Brain microvascular endothelial cell (primary cell): Measurements from ENCODE around the gene RAP1GAP.

ENCODE experiments used
- DNase-seq: peaks from one replicate; pipeline ENCODE4 v3.0.0-alpha.2; 2020
- H3K27ac ChIP-seq: fragments of 250-450 bp; sonication (Bioruptor Pico); 2 replicates; pipeline ENCODE4 v1.5.1; 2020; ENCODE audit warnings: mild to moderate bottlenecking, moderate library complexity
- H3K27me3 ChIP-seq: fragments of 250-450 bp; sonication (Bioruptor Pico); replicated peaks from 2 replicates; pipeline ENCODE4 v1.5.1; 2020; ENCODE audit warnings: mild to moderate bottlenecking
- H3K36me3 ChIP-seq: fragments of 250-450 bp; sonication (Bioruptor Pico); replicated peaks from 2 replicates; pipeline ENCODE4 v1.5.1; 2020; ENCODE audit warnings: mild to moderate bottlenecking
- H3K4me3 ChIP-seq: 2 replicates; pipeline ENCODE4 v1.5.1; 2011; ENCODE audit warnings: low read depth, mild to moderate bottlenecking, control low read depth, low read length, moderate library complexity
- in situ Hi-C: cut with HindIII; loops from 2 replicates; pipeline ENCODE4 v1.10.0; 2017; ENCODE audit warnings: low sequenced_read_pairs, low pct_ligation_motif_present
- TF ChIP-seq, protein P1 (sequence below): IDR thresholded peaks from 2 replicates; pipeline ENCODE4 v1.5.1; 2011; ENCODE audit warnings: low read depth, mild to moderate bottlenecking, moderate library complexity, low read length, control low read depth, inconsistent platforms; ENCODE audit errors: missing control alignments

RAP1GAP gene

DNA sequence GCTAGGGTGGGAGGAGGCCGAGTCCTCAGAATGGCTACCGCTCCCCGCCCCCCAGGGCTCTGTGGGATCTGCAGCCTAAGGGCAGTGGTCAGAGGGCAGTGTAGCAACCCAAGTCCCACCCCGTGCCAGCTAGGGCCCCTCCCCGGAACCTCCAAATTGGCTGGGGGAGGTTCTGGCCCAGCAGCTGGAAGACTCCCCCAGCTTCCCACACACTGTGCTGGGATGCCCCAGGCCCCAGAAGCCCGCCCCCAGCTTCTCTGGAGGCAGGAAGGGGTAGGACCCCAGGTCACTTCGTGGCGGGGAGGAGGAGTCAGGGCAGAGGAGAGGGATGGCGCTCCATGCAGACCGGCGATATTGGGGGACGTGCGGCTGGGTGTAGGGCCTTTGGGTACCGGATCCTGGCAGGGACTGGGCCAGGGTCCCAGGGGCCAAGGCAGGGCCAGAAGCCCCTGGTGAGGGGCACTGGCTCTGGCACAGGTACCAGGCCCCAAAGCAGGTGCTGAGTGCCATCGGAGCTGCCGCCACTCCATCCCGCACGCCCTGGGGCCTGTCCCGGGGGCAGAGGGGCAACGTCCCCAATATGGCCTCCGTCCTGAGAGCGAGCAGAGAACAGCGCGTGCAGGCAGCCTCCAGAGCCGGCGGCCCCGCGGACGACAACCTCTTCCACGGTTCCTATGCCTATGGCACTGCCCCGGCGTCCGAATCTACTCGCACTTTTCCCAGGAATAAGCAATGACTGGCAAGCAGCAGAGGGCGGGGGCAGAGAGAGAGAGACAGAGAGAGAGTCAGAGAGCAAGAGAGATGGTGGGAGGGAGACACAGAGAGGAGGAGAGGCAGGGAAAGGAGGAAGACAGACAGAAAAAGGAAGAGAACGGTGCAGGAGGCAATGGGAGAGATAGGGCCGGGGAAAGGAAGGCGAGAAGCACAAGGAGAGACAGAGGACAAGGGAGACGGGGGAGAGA is 65.7 kb downstream of the RAP1GAP start:
- TF ChIP-seq, protein P1, sequence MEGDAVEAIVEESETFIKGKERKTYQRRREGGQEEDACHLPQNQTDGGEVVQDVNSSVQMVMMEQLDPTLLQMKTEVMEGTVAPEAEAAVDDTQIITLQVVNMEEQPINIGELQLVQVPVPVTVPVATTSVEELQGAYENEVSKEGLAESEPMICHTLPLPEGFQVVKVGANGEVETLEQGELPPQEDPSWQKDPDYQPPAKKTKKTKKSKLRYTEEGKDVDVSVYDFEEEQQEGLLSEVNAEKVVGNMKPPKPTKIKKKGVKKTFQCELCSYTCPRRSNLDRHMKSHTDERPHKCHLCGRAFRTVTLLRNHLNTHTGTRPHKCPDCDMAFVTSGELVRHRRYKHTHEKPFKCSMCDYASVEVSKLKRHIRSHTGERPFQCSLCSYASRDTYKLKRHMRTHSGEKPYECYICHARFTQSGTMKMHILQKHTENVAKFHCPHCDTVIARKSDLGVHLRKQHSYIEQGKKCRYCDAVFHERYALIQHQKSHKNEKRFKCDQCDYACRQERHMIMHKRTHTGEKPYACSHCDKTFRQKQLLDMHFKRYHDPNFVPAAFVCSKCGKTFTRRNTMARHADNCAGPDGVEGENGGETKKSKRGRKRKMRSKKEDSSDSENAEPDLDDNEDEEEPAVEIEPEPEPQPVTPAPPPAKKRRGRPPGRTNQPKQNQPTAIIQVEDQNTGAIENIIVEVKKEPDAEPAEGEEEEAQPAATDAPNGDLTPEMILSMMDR, result no peak

DNA sequence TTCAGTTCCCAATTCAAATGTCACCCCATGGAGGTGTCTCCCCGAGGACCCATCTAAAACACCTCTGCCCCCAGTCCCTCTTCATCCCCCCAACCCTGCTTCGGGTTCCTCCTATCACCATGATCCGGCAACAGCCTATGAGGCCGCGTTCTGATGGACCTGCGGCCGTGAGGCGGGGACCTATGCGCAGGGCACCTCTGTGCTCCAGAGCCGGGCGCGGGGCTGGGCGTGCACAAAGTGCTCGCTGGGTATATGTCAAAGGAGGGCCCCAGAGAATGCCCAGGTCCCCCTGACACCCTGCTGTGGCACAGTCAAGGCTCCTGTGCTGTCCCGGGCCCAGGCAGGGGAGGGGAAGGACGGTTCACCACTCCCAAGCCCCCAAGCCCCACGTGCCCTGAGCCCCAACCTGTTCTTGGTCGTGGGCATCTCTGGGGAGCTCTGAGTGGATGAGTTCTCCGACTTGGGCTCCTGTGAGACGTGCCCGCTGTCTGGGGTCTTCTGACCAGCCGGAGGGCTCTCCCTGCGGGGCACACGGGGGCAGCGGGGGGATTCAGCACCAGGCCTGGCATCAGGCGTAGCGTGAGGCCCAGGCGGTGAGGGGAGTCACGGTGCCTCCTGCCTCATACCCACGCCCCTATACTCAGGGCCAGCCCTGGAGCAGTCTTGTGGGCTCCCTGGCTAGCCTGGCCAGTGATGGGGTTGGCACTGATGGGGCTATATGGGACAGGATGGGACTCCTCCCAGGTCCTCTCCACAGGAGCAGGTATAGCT is 67.7 kb downstream of the RAP1GAP start:
- Histone ChIP-seq H3K27ac (no peak overlapping the region), H3K36me3 (no peaks in the 10 kb centered on the region), H3K27me3 (peaks cover 2% of the 10 kb centered on the region), H3K4me3 (no peak overlapping the region)
- in situ Hi-C loops, result no loop called here
- DNase-seq, result no peak
- TF ChIP-seq, protein P1, result no peak

More for the DNA sequence above, 65.7 kb downstream of the RAP1GAP start:
- Histone ChIP-seq H3K27me3 (no peaks in the 10 kb centered on the region), H3K27ac (no peak overlapping the region), H3K4me3 (no peak overlapping the region), H3K36me3 (no peaks in the 10 kb centered on the region)
- in situ Hi-C loops, result no loop called here
- no peak for DNase-seq

DNA sequence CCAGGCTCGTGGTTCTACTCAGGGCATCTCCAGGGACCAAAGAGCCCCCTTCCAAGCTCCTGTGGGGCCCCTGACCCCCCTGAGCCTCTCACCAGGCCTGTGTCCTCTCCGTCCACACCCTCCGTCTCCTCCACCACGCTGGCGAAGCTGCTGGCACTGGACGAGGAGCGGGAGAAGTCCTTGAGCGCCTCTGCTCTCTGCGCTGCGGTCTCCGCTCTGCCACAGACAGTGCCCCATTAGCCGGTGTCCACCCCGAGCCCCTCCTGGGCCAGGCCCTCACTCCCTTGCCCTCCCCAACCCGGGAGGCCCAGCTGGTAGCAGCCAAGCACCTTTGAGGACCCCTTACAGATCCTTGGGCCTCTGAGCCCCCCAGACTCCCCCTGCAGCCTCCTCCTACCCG is 69.8 kb downstream of the RAP1GAP start:
- TF ChIP-seq, protein P1, result no peak
- H3K4me3 ChIP-seq, result no peak overlapping the region
- H3K27ac ChIP-seq, result no peak overlapping the region
- no peaks in the 10 kb centered on the region for H3K36me3 ChIP-seq
- H3K27me3 ChIP-seq, result peaks cover 2% of the 10 kb centered on the region
- DNase-seq, result no peak
- in situ Hi-C loops, result no loop called here

DNA sequence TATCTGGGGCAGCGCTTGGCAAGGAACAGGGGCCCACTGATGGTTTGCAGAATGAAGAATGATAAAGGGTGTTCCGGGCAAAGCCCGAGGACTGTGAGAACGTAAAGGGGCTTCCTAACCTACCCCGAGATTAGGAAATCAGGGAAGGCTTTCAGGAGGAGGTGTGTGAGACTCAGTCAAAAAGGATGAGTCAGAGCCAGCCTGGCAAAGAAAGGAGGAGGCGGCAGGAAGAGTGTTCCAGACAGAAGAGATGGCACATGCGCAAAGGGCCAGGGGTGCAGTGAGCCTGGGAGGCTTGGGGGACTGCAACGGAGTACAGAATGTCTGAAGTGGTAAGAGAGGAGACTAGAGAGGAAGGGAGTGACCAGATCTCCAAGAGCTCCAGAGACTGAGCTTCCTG is 70.3 kb downstream of the RAP1GAP start:
- H3K27ac ChIP-seq, result no peak overlapping the region
- peaks cover 2% of the 10 kb centered on the region for H3K27me3 ChIP-seq
- no peak overlapping the region for H3K4me3 ChIP-seq
- DNase-seq, result no peak
- TF ChIP-seq, protein P1, result no peak
- no peaks in the 10 kb centered on the region for H3K36me3 ChIP-seq
- in situ Hi-C loops, result no loop called here

DNA sequence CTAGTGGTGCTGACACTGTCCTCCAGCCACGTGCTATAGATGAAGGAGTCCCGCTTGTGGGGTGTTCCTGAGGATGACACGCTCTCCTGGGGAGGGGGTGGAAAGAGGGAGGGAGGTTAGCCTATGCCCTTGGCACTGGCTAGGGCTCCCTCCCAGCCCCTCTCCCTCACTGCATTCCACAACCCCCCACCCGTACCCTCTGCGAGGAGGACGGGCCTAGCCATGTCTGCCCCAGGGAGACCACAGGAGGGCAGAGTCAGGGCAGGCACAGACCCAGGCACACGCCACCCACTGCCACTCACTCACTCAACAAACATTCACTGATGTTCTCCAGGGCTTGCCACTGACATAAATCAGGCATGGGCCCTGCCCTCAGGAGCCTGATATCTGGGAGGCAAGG is 70.7 kb downstream of the RAP1GAP start:
- H3K27me3 ChIP-seq, result peaks cover 2% of the 10 kb centered on the region
- TF ChIP-seq, protein P1, result no peak
- in situ Hi-C loops, result no loop called here
- H3K36me3 ChIP-seq, result no peaks in the 10 kb centered on the region
- H3K27ac ChIP-seq, result no peak overlapping the region
- no peak overlapping the region for H3K4me3 ChIP-seq
- DNase-seq, result no peak
